HG03354 (cell line): ENCODE results near the gene FMO1.
"Not testable (repeated sequence)": the region's sequence is repeated elsewhere in the genome, so short reads cannot be mapped to it uniquely, and the experiment has no call there.

Source experiments
- ATAC-seq: cut with Tn5 transposase; IDR thresholded peaks from one replicate; pipeline ENCODE4 v1.9.1; 2021; ENCODE audit warnings: mild to moderate bottlenecking; ENCODE audit not compliant: unreplicated experiment, poor library complexity, severe bottlenecking

The FMO1 gene, protein sequence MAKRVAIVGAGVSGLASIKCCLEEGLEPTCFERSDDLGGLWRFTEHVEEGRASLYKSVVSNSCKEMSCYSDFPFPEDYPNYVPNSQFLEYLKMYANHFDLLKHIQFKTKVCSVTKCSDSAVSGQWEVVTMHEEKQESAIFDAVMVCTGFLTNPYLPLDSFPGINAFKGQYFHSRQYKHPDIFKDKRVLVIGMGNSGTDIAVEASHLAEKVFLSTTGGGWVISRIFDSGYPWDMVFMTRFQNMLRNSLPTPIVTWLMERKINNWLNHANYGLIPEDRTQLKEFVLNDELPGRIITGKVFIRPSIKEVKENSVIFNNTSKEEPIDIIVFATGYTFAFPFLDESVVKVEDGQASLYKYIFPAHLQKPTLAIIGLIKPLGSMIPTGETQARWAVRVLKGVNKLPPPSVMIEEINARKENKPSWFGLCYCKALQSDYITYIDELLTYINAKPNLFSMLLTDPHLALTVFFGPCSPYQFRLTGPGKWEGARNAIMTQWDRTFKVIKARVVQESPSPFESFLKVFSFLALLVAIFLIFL

DNA sequence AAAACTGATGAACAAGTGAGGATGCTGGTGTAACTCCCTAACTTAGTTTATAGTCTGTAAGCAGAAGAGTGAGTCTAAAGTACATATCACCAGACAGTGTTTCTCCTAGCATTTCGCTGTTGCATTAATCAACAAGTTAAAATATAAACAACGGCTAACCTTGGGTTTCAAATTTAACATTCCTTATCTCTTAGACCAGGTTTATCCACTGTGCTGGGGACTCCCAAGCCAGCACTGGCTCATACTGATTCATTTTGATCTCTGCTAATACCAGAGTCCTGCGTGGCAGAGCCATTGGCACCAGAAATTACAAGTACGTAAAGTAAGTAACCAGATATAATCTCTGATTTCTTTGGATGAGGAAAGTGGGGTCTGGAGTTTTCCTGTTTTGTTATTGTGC, at the start of gene FMO1:
Gene FMO1, plus strand, starts transcription at position 193 of the 400 bp plus-strand sequence. CDS start 9,594 bp downstream, outside the sequence.
- no peak for ATAC-seq

DNA sequence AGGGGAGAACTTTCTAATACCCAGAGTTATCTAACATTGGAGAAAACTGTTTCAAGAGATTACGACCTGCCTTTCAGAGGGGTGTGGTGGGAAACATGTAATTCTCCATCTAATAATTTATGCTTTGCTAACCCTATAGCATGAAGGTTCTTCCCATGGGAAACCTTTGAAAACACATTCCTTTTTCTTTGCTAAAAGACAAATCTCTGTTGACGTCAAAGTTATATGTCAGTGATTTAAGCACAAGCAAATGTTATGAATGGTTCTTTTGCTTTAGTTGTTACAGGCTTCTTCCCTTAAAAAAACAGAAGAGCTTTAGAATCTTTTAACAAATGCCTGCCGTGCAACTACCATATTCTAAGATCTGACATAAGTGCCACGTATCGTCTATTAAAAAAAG, 44.0 kb upstream of the FMO1 start:
- no peak for ATAC-seq

DNA sequence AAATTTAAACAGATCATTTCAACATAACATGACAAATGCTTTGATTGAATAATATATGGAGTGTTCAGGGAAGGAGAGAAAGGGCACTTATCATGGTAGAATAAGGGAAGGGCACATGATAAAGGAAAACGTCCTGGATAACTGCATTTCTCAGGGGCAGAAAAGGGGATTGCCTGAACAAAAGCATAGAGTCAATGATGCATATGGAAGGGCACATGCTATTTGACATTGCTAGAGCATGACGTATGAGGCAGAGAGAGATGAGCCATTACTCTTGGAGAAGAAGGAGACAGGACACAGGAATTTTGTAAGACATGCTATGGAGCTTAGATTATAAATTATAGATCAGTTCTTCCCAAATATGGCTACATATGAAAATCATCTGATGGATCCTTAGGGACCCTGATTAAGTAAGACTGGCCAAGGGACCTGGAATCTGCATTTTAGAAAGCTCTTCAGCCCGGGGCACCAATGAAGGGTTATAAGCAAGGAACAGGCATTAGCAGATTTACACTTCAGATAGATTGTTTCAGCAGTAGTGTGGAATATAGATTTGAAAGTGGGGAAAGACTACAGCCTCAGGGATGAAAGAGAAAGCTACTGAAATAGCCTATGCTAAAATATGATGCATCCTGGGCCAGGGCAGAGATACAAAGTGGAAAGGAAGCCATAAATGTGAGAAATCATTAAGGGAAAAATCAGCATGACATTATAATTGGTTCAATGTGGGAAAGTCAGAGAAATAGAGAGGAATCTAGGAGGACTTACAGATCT, 41.9 kb upstream of the FMO1 start:
- ATAC-seq, result no peak

DNA sequence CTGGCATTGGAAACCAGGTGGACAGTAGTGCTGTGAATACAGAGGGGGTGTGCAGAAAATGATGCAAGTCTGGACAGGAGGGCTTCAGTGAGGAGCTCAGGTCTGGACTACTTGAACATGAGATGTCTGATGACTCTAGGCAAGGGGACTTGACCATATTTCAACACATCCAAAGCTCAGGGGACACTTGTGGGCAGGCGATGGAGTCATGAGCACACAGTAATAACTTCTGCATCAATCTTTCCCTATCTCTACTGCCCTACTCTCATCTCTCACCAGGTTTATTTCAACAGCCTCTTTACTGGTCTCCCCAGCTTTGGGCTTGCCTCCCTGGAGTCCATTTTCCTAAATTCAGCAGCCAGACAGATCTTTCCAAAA, 41.3 kb upstream of the FMO1 start:
- ATAC-seq, result no peak

DNA sequence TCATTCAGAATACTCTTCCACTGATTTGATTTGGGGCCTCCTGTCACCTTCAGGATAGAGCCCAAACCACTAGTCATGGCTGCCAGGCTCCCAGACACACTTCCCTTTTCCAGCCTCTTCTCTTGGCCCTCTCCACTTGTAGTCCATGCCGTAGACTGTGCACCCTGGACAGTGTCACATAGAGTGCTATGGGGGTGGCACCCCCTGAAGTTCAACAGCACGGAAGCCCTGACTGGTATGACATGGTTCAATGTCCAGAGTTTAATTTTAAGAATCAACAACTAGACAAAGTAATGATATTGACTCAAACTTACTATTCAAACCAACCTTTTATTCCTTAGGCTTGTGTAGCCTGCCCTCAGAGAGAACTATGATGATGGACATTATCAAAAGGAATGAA, 40.9 kb upstream of the FMO1 start:
- no peak for ATAC-seq

DNA sequence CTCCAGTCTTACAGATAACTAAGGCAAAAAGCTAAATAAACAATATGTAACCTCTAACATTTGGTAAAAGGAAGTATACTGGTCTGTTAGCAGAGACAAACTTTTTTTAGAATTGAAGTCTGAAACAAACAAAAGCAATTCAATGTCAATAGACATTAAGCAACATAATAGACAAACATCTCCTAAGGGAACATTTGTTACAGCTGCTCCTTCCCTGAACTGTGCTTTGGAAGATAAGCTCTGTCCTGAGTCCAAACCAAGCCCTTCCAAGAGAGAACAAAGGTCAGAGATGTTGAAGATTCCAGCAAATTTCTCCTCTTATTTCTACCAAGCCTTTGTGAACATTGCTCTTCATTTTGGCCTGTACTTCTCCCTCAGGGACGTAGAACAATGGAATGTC, 37.9 kb upstream of the FMO1 start:
- ATAC-seq, result no peak

DNA sequence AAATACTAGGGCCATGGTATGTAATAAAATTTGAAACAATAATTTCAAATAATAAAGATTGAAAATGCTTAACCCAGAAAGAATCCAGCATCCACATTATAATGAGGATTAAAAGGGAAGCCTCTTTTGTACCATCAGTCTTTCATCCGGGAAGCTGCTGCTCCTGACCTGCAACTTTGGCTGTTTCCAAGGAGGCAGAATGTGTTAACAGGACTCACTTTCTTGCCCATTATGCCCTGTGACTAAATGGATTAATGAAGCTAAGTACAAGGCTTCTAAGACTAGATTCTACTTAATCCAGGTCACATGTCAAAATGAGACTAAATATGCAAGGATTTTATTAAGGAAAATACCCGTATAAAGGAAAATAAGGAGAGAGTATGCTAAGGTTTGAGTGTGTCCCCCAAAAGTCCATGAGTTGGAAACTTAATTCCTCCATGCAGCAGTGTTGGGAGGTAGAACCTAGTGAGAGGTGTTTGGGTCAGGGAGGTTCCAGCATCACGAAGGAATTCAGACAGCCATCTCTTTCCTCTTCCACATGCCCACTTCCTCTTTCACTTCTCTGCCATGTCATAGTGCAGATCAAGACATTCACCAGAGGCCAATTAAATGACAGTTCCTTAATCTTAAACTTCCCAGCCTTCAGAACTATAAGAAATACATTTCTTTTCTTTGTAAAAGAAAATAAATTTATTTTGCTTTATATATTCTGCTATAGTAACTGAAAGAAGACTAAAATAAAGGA, 35.5 kb upstream of the FMO1 start:
- no peak for ATAC-seq

DNA sequence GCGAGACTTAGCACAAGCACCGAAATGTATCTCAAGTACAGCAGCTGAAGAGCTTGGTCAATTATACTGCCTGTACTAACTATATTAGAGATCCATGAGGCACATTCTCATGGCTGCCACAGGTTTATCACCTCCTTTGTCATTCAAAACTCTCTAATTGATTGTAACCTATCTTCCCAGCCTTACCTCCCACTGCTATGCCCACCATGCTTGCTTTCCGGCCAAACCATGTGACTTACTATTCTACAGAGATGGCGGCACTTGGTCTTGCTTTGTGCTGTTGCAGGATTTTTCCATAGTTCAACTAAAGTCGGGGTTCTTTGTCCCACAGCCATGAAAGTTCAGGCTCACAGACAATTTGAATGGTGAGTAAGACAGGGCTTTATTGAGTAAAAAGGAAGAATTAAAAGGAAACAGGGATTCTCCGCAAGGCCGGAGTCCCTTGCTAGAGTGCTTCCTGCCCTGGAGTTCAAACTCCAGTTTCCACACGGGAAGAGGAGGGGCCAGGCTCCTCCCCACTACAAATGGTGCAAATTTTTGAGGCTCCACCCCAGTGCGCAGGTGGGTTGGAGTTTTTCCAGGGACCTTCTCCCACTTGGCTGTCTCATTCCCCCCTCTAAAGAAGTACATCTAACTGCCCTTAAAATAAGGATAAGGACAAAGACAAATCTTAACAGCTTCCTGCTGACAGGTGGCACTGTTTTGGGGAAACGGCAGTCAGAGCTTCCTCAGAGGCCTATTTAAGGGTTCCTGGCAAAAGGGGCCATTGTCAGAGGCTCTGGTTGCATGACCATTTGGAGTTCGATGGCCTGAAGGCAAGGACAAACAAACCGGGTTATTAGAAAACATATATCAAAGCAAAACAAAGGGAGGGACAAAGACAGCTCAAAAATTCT, 34.5 kb upstream of the FMO1 start:
- ATAC-seq, result no peak

DNA sequence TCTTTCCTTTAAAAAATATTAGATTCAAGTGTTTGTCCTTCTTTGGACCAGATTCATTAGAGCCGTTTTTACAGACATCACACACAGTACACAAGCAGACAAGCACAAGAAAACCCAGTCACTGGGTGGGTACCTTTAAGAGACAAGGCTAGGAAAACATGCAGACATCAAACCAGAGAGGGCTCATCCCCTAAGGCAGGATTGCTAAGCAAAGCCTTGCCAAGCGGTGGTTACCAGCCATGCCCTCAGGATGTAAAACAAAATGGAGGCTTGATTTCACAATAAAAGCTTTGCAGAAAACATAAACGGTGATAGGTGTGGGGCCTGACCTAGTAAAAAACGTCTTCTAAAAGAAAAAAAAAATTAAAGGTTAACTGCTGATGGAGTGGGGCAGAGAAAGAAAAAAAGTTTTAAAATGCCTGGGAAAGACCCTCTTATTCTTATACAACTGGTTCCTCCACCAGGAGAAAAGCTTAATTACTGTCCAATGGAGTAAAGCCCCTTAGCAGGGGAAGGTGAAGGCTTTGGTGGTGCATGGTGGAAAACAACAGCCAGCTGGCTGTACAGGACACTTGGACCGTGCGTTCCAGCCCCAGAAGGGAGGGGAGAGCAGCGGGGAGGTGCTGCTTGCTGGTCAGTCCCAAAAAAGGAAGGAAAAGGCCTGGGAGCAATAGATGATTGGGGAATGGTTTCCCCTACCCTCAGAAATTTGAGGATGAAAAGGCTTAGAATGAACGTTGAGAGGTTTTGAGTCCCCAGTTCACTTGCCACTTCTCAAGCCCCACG, 30.4 kb upstream of the FMO1 start:
- no peak for ATAC-seq

DNA sequence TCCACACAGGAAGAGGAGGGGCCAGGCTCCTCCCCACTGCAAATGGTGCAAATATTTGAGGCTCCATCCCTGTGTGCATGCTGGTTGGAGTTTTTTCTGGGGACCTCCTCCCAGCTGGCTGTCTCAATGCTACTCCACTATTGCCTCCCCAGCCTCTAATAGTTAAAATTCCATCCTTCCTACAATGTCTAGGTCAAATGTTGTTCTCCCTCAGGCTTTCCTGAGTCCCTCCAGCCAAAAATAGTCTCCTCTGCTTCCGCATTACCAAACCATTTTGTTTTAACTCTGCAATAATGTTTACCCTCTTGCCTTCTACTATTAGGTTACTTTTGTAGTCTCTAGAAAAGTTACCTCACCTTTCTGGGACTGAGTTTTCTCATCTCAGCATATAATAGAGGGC, 29.6 kb upstream of the FMO1 start:
- ATAC-seq, result no peak

DNA sequence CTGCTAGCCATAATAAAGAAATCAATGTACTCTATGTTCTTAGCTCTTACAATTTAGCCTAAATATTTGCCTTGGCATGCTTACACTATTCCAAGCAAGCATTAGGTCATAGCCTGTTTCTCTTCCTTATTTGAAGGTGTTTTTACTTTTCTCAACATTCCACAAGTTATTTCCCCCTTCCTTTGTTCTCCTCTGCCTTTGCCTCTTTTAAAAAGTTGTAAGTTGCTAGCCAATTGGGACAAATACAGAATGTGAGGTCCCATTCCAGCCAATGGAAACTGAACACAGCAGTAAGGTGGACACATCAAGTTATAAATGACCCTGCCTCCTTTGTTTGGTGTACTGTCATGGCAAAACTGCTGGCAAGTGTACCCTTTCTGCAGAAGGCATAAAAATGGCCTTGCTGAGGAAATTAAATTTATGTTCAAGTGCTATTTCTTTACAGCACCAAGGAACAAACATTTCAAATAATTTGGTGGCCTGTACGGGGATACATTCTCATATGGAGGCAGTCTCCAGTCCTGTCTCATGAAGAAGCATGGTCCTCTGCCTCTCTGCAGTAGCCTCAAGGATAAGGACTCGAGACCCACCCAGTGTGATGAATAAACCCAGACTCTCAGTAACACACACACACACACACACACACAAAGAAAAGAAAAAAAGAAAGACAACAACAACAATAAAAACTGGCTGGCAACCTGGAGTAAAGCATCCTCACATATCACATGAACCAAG, 28.8 kb upstream of the FMO1 start:
- ATAC-seq, result no peak

DNA sequence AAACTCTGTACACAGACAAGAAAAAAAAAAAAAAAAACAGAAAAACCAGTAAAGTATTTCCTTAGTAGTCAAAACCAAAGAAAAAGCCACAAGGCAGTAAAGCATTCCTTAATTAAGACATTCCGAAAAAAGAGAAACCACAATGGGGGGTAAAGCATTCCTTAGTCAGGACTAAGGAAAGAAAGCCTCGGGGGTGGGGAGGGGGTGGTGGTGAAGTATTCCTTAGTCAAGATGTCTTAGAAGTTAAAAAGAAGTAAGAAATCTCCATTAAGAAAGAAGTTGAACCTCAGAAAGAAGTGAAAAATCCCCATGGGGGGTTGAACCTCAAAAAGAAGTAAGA, 28.2 kb upstream of the FMO1 start:
- ATAC-seq, result no peak

DNA sequence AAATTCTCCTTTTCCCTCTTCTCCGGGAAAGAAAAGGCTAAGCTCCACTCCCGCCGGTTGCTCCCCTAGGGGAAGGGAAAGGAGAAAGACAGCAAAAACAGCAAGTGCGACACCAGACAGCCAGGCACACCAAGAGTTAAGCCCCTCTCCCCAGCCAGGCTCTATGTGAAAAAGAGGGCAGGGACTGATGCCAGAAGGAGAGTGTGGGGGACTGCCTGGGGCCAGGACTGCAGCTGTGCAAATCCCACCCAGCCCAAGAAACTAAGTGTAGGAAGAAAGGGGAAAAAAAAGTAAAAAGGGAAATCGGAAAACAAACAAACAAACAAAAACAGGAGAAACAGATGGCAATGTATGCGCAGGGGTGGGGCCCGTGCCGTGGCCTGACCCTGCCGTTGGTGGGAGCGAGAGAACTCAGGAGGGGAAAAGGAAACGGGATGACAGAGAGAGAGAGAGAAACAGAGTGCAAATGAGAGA, 27.7 kb upstream of the FMO1 start:
- ATAC-seq, result no peak

DNA sequence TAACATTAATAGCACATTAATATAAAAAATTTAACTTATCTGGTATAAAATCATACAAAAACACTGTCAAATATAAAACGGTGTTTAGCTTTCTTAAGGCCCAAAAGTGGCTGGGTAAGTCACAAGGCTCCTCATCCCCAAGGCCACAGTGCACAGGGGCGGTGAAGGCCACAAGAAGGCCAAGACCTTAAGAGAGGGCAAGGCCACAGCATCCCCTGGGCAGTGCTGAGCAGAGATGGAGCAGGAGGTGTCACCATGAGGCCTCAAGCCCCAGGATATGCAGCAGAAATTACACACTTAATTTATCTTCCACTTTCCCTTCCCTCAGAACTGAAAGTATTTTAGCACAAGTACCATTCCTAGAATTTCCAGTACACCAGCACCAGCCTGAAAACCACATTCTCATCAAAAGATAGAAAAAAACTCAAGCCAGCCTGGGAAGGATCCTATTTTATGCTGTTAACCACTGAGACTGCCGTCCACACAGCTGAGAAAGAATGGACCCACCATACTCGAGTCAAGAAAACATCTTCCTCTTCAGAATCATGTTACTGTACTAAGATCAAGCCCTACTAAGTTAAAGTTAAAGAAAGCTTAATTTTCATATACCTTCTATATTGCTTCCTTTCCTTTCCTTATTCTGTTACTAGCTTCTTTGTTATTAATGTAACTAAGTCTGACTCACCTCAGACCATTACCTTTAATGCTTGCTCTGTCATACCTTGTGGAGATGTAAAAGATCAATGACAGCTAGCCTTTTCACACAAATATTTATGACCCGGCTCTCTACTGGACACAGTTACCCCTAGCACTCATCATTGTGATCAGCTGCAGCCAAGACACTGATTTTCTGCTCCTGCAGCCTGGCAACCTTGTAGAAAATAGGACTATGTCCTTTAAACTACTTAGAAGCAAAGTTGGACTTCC, 26.4 kb upstream of the FMO1 start:
- no peak for ATAC-seq

DNA sequence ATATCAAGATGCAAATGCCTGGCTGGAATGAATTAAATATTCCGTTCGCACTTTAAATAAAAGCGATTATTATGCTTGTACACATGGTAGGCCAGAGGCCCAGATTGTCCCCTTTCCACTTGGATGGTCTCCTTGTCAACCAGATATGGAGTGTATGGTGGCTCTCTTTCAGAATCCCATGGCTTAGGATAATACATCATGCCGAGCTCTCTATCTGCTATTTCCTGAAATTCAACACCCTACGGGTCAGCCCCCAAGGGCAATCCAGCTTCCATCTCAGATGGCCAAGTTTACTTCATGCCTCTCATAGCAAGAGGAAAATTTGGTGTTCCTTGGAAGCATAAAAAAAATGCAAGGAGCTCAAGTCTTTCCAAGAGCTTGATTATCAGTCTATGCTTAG, 25.4 kb upstream of the FMO1 start:
- no peak for ATAC-seq

DNA sequence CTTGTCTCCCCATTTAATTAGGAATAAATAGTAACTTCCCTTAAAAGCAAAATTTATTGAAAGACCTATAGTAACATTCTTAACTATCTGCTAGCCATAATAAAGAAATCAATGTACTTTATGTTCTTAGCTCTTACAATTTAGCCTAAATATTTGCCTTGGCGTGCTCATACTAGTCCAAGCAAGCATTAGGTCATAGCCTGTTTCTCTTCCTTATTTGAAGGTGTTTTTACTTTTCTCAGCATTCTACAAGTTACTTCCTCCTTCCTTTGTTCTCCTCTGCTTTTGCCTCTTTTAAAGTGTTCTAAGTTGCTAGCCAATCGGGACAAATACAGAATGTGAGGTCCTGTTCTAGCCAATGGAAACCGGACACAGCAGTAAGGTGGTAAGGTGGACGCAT, 24.0 kb upstream of the FMO1 start:
- not testable (repeated sequence) for ATAC-seq
